Measurements from ENCODE around the gene C2CD5.

The C2CD5 gene

DNA sequence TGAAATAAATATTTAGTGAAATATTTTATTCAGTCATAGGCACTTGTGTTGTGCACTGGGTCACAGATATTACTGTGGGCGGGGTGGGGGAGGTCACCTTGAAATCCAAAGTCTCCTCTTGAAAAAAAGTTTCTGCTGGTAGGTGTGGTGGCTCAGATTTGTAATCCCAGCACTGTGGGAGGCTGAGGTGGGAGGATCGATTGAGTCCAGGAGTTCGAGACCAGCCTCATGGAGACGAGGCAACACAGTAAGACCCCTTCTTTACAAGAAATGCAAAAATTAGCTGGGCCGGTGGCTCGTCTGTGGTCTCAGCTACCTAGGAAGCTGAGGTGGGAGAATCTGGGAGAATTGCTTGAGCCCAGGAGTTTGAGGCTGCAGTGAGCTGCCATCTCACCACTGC, 913 bp upstream of the C2CD5 start:
- peak overlapping the region; percentile 92 for H3K4me3 ChIP-seq (ENCODE audit: low read length)
- H3K9ac ChIP-seq (ENCODE audit: low read length), result peak overlapping the region; percentile 82
- H3K27me3 ChIP-seq (ENCODE audit: low read depth, low read length), result no peaks in the 10 kb centered on the region
- no peaks in the 10 kb centered on the region for H4K20me1 ChIP-seq (ENCODE audit: insufficient read depth, low read length)
- no peak overlapping the region for H2AFZ ChIP-seq (ENCODE audit: low read depth, low read length)
- H3K36me3 ChIP-seq (replicated peaks; ENCODE audit: low read depth, low read length), result no peaks in the 10 kb centered on the region
- H3K27ac ChIP-seq (ENCODE audit: low read length), result no peak overlapping the region
- H3K9me3 ChIP-seq (ENCODE audit: insufficient read depth, low read length), result no peaks in the 10 kb centered on the region
- peak overlapping the region; percentile 73 for H3K4me2 ChIP-seq (ENCODE audit: low read length)
- H3K4me1 ChIP-seq (ENCODE audit: low read length), result peaks cover 17% of the 10 kb centered on the region
- H3K79me2 ChIP-seq (ENCODE audit: low read length), result 0 out of 2 replicates have a peak, but pooled peaks cover 14% of the 10 kb centered on the region
- no peak for TF ChIP-seq EZH2phosphoT487 (IDR thresholded peaks at IDR 0.05; ENCODE audit: low read depth)
- TF ChIP-seq CTCF (IDR thresholded peaks at IDR 0.05; ENCODE audit: low read depth, low read length), result no peak

- H3K4me3 ChIP-seq (ENCODE audit: low read length), result peak overlapping the region; percentile 92
- H3K27me3 ChIP-seq (ENCODE audit: low read depth, low read length), result no peaks in the 10 kb centered on the region
- H3K4me2 ChIP-seq (ENCODE audit: low read length), result peak overlapping the region; percentile 95
- H3K79me2 ChIP-seq (ENCODE audit: low read length), result 0 out of 2 replicates have a peak, but pooled peaks cover 14% of the 10 kb centered on the region
- H2AFZ ChIP-seq (ENCODE audit: low read depth, low read length), result peak overlapping the region; percentile 85
- no peaks in the 10 kb centered on the region for H3K9me3 ChIP-seq (ENCODE audit: insufficient read depth, low read length)
- peak overlapping the region; percentile 82 for H3K9ac ChIP-seq (ENCODE audit: low read length)
- TF ChIP-seq CTCF (IDR thresholded peaks at IDR 0.05; ENCODE audit: low read depth, low read length), result no peak
- no peak for TF ChIP-seq EZH2phosphoT487 (IDR thresholded peaks at IDR 0.05; ENCODE audit: low read depth)
- peaks cover 4% of the 10 kb centered on the region for H3K36me3 ChIP-seq (replicated peaks; ENCODE audit: low read depth, low read length)
- H4K20me1 ChIP-seq (ENCODE audit: insufficient read depth, low read length), result no peaks in the 10 kb centered on the region
- H3K4me1 ChIP-seq (ENCODE audit: low read length), result peaks cover 26% of the 10 kb centered on the region
- H3K27ac ChIP-seq (ENCODE audit: low read length), result peak overlapping the region; percentile 85
Observed at GRCh38 chr12:22543246-22544037, 900 bp downstream of the C2CD5 start.

DNA sequence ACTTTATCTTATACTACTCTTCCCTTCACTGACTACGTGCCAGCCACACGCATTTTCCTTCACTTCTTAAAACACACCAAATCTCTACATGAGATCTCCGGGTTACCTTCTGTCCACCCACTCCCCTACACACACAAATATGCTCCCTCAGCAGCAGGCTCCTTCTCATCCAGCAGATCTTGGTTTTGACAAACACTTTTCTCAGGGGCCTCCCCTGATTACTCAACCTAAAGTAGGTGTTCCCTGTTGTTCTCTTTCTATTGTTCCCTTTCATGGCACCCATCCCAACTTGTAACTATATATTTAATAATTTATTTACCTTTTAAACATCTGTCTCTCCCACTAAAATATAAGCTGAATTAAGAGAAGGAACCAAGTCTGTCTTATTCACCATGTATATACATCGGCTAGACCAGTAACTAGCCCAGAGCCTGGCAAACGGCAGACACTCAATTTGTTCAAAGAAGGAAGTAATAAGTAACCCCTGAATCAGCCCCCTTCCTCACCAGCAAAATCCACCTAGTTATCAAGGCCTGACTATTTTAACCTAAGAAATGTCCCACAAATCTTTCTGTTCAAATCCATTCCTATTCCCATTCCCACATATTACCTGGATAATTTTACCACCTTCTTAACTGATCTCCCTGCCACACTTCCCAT, 2.7 kb downstream of the C2CD5 start:
- Histone ChIP-seq H3K27ac (ENCODE audit: low read length) (no peak overlapping the region), H4K20me1 (ENCODE audit: insufficient read depth, low read length) (no peaks in the 10 kb centered on the region), H2AFZ (ENCODE audit: low read depth, low read length) (no peak overlapping the region), H3K4me2 (ENCODE audit: low read length) (no peak overlapping the region), H3K9me3 (ENCODE audit: insufficient read depth, low read length) (no peaks in the 10 kb centered on the region), H3K27me3 (ENCODE audit: low read depth, low read length) (no peaks in the 10 kb centered on the region), H3K36me3 (replicated peaks; ENCODE audit: low read depth, low read length) (peaks cover 6% of the 10 kb centered on the region), H3K79me2 (ENCODE audit: low read length) (0 out of 2 replicates have a peak, but pooled peaks cover 14% of the 10 kb centered on the region), H3K4me1 (ENCODE audit: low read length) (peaks cover 26% of the 10 kb centered on the region), H3K4me3 (ENCODE audit: low read length) (no peak overlapping the region), H3K9ac (ENCODE audit: low read length) (no peak overlapping the region)
- TF ChIP-seq CTCF (IDR thresholded peaks at IDR 0.05; ENCODE audit: low read depth, low read length), result no peak
- no peak for TF ChIP-seq EZH2phosphoT487 (IDR thresholded peaks at IDR 0.05; ENCODE audit: low read depth)

- Histone ChIP-seq H3K9ac (ENCODE audit: low read length) (no peak overlapping the region), H3K79me2 (ENCODE audit: low read length) (0 out of 2 replicates have a peak, but pooled peaks cover 14% of the 10 kb centered on the region), H3K27ac (ENCODE audit: low read length) (no peak overlapping the region), H3K4me2 (ENCODE audit: low read length) (no peak overlapping the region), H2AFZ (ENCODE audit: low read depth, low read length) (no peak overlapping the region), H3K4me1 (ENCODE audit: low read length) (peaks cover 21% of the 10 kb centered on the region), H4K20me1 (ENCODE audit: insufficient read depth, low read length) (no peaks in the 10 kb centered on the region), H3K4me3 (ENCODE audit: low read length) (no peak overlapping the region), H3K9me3 (ENCODE audit: insufficient read depth, low read length) (no peaks in the 10 kb centered on the region), H3K36me3 (replicated peaks; ENCODE audit: low read depth, low read length) (peaks cover 6% of the 10 kb centered on the region), H3K27me3 (ENCODE audit: low read depth, low read length) (no peaks in the 10 kb centered on the region)
- no peak for TF ChIP-seq EZH2phosphoT487 (IDR thresholded peaks at IDR 0.05; ENCODE audit: low read depth)
- TF ChIP-seq CTCF (IDR thresholded peaks at IDR 0.05; ENCODE audit: low read depth, low read length), result no peak
Observed at GRCh38 chr12:22539055-22539454, 5.3 kb downstream of the C2CD5 start.

Measured in OCI-LY3 (cell line).